Heart left ventricle (tissue), 13 donors: ENCODE measurements around the gene CSF1.

Experiments used
- CTCF ChIP-seq, 12 donors: fragments of 200-600 bp; sonication (generic) in 4 of 12; IDR thresholded peaks; one replicate each; pipeline versions ENCODE4 v1.5.0 to v1.8.0; 2018 to 2022; ENCODE audit warnings: antibody characterized with exemption in 12 of 12, mild to moderate bottlenecking in 5 of 12
- POLR2A ChIP-seq, 2 donors: fragments of 450-650 bp; IDR thresholded peaks; one replicate each; pipeline ENCODE4 v1.6.1; 2017; ENCODE audit warnings: antibody characterized with exemption in 2 of 2, mild to moderate bottlenecking in 2 of 2, moderate library complexity in 2 of 2
- donor health status: ischemic (EF 13 %, LVEDD 7.1; RV severe dilation, severe dysfunction).
- donor health status: DM: no; HTN: yes; CAD: no.
- donor health status: DM: no; HTN: no; CAD: no.
- donor health status: ischemic (EF 25% LVEDD 6.9; RV normal size, moderate dysfunction).
- donor health status: ischemic (EF 25% LVEDD 5.7; RV mildly dilated, moderate dysfunction).
- donor health status: ischemic (EF 35%, LVEDD 5.7; RV mildly dilated, moderate dysfunction).
- donor health status: nonischemic (EF 11% LVEDD 7.7; RV severe dilation, severe dysfunction).
- donor health status: DM: yes; HTN: yes; CAD: no.
- donor health status: PGD.
- donor health status: ischemic (EF 29% LVEDD 5.4; RV normal size, mild dysfunction).
- donor health status: nonischemic (EF 23%, LVEDD 6.1; RV moderate dilation, normal function).

DNA sequence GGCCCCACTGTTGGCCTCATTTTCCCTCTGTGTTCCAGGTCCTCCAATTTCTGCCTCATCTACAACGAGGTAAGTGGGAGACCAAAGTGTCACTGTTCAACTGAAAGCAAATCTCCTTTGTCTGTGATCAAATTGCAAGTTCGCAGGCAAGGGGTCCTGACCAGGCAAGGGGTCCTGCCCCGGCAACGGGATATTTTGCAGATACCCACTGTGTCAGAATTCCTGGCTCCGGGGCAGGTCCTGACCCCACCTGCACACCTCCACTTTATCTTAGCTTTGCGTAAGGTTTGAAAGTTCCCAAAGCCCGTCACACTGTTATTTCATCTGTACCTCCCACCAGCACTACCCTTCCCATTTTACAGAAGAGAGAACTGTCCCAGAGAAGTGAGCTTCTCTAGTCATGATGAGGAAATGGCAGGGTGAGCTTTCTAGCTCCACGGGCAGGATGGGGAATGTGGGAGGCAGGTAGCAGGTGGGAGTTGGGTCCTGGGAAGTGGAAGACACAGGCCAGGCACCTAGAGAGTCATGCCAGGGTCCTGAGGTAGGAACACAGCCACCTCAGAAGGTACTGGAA is 32.0 kb upstream of the CSF1 start:
- TF ChIP-seq POLR2A (IDR thresholded peaks at IDR 0.05) (no peak), CTCF (IDR thresholded peaks at IDR 0.05) (no peak)
